Mucosa of stomach (tissue), 1 donor: ENCODE data around the gene PIP4K2C.
A peak's percentile ranks its signal among the peaks of the same experiment; 100 is the strongest.
"Not testable (repeated sequence)": the region's sequence is repeated elsewhere in the genome, so short reads cannot be mapped to it uniquely, and the experiment has no call there.

ENCODE experiments used
- H3K27me3 ChIP-seq: one replicate; pipeline ENCODE4 v1.7.0; 2013; ENCODE audit warnings: mild to moderate bottlenecking, low read length; ENCODE audit not compliant: control insufficient read depth, insufficient read depth
- H3K36me3 ChIP-seq: one replicate; pipeline ENCODE4 v1.7.0; 2013; ENCODE audit warnings: low read length; ENCODE audit not compliant: control insufficient read depth, insufficient read depth
- H3K4me1 ChIP-seq: one replicate; pipeline ENCODE4 v1.7.0; 2013; ENCODE audit warnings: mild to moderate bottlenecking, low read length; ENCODE audit not compliant: control insufficient read depth, insufficient read depth
- H3K4me3 ChIP-seq: one replicate; pipeline ENCODE4 v1.7.0; 2013; ENCODE audit warnings: low read length
- H3K9ac ChIP-seq: one replicate; pipeline ENCODE4 v1.7.0; 2013; ENCODE audit warnings: mild to moderate bottlenecking, low read length, moderate library complexity
- H3K9me3 ChIP-seq: one replicate; pipeline ENCODE4 v1.7.0; 2013; ENCODE audit warnings: mild to moderate bottlenecking, low read length, moderate library complexity; ENCODE audit not compliant: control insufficient read depth
- donor health status: Pancreatic carcinoma.

The PIP4K2C gene

GRCh38 chr12:57580466-57580795, 10.6 kb upstream of the PIP4K2C start:
- H3K4me3 ChIP-seq = no peak overlapping the region
- H3K36me3 ChIP-seq = no peaks in the 10 kb centered on the region
- H3K4me1 ChIP-seq = no peaks in the 10 kb centered on the region
- peaks cover 5% of the 10 kb centered on the region for H3K27me3 ChIP-seq
- H3K9me3 ChIP-seq = no peaks in the 10 kb centered on the region
- H3K9ac ChIP-seq = no peak overlapping the region

GRCh38 chr12:57581802-57582201, 9.2 kb upstream of the PIP4K2C start:
- H3K9ac ChIP-seq = no peak overlapping the region

GRCh38 chr12:57582440-57582839, 8.6 kb upstream of the PIP4K2C start:
- no peak overlapping the region for H3K4me3 ChIP-seq
- no peaks in the 10 kb centered on the region for H3K36me3 ChIP-seq
- H3K9me3 ChIP-seq = no peaks in the 10 kb centered on the region
- H3K27me3 ChIP-seq = peaks cover 6% of the 10 kb centered on the region
- no peak overlapping the region for H3K9ac ChIP-seq
- no peaks in the 10 kb centered on the region for H3K4me1 ChIP-seq

More at GRCh38 chr12:57581802-57582201, 9.2 kb upstream of the PIP4K2C start:
- no peak overlapping the region for H3K4me3 ChIP-seq
- H3K9me3 ChIP-seq = no peaks in the 10 kb centered on the region
- H3K36me3 ChIP-seq = no peaks in the 10 kb centered on the region
- peaks cover 6% of the 10 kb centered on the region for H3K27me3 ChIP-seq
- no peaks in the 10 kb centered on the region for H3K4me1 ChIP-seq

GRCh38 chr12:57583008-57583831, 7.8 kb upstream of the PIP4K2C start:
- Histone ChIP-seq H3K9ac (no peak overlapping the region), H3K27me3 (peaks cover 6% of the 10 kb centered on the region), H3K4me1 (no peaks in the 10 kb centered on the region), H3K4me3 (no peak overlapping the region), H3K9me3 (no peaks in the 10 kb centered on the region), H3K36me3 (no peaks in the 10 kb centered on the region)

- H3K9me3 ChIP-seq = no peaks in the 10 kb centered on the region
- no peak overlapping the region for H3K9ac ChIP-seq
- H3K36me3 ChIP-seq = no peaks in the 10 kb centered on the region
- H3K27me3 ChIP-seq = peaks cover 6% of the 10 kb centered on the region
- H3K4me3 ChIP-seq = no peak overlapping the region
- no peaks in the 10 kb centered on the region for H3K4me1 ChIP-seq
Measured at GRCh38 chr12:57584050-57584449, 6.9 kb upstream of the PIP4K2C start.

GRCh38 chr12:57584690-57585089, 6.3 kb upstream of the PIP4K2C start:
- no peaks in the 10 kb centered on the region for H3K4me1 ChIP-seq
- no peaks in the 10 kb centered on the region for H3K36me3 ChIP-seq
- peaks cover 6% of the 10 kb centered on the region for H3K27me3 ChIP-seq
- H3K9me3 ChIP-seq = no peaks in the 10 kb centered on the region
- no peak overlapping the region for H3K4me3 ChIP-seq
- H3K9ac ChIP-seq = no peak overlapping the region

- Histone ChIP-seq H3K36me3 (no peaks in the 10 kb centered on the region), H3K9ac (no peak overlapping the region), H3K4me1 (no peaks in the 10 kb centered on the region), H3K27me3 (peaks cover 6% of the 10 kb centered on the region), H3K4me3 (no peak overlapping the region), H3K9me3 (no peaks in the 10 kb centered on the region)
Measured at GRCh38 chr12:57585156-57585555, 5.8 kb upstream of the PIP4K2C start.

- Histone ChIP-seq H3K4me1 (peaks cover 6% of the 10 kb centered on the region), H3K9me3 (no peaks in the 10 kb centered on the region), H3K36me3 (no peaks in the 10 kb centered on the region), H3K4me3 (no peak overlapping the region), H3K27me3 (peaks cover 6% of the 10 kb centered on the region), H3K9ac (no peak overlapping the region)
Measured at GRCh38 chr12:57586128-57586527, 4.9 kb upstream of the PIP4K2C start.

GRCh38 chr12:57586832-57587429, 4.1 kb upstream of the PIP4K2C start:
- Histone ChIP-seq H3K9ac (no peak overlapping the region), H3K36me3 (no peaks in the 10 kb centered on the region), H3K27me3 (peaks cover 6% of the 10 kb centered on the region), H3K9me3 (no peaks in the 10 kb centered on the region), H3K4me3 (no peak overlapping the region), H3K4me1 (peaks cover 12% of the 10 kb centered on the region)

GRCh38 chr12:57588951-57589610, 1.9 kb upstream of the PIP4K2C start:
- not testable (repeated sequence) for H3K9me3 ChIP-seq, H3K36me3 ChIP-seq, H3K9ac ChIP-seq, H3K4me3 ChIP-seq, H3K27me3 ChIP-seq
- peaks cover 24% of the 10 kb centered on the region for H3K4me1 ChIP-seq

GRCh38 chr12:57590479-57590863, 521 bp upstream of the PIP4K2C start:
- H3K4me1 ChIP-seq = peaks cover 24% of the 10 kb centered on the region
- H3K9ac ChIP-seq = peak overlapping the region; percentile 95
- H3K9me3 ChIP-seq = no peaks in the 10 kb centered on the region
- no peaks in the 10 kb centered on the region for H3K27me3 ChIP-seq
- H3K36me3 ChIP-seq = no peaks in the 10 kb centered on the region
- H3K4me3 ChIP-seq = peak overlapping the region; percentile 99

- peaks cover 24% of the 10 kb centered on the region for H3K4me1 ChIP-seq
- no peaks in the 10 kb centered on the region for H3K9me3 ChIP-seq
- H3K4me3 ChIP-seq = peak overlapping the region; percentile 99
- H3K9ac ChIP-seq = peak overlapping the region; percentile 95
- no peaks in the 10 kb centered on the region for H3K27me3 ChIP-seq
- H3K36me3 ChIP-seq = no peaks in the 10 kb centered on the region
Measured at GRCh38 chr12:57591782-57592325, 862 bp downstream of the PIP4K2C start.
